Progenitor cell of endocrine pancreas (in vitro differentiated cells): Measurements from ENCODE around the gene TMED10. TPM values are rescaled to one million over a fixed set of nuclear protein-coding genes. Genes with fewer than 3 reads are reported as not detected.

Experiments
- DNase-seq: peaks from one replicate; pipeline ENCODE4 v3.0.0; 2021; ENCODE audit warnings: low spot score; ENCODE audit not compliant: unreplicated experiment
- H3K27ac Mint-ChIP-seq: 2 replicates; pipeline ENCODE4 v1.8.0; 2021; ENCODE audit warnings: mild to moderate bottlenecking, moderate library complexity, mixed read lengths
- H3K27me3 Mint-ChIP-seq: 2 replicates; pipeline ENCODE4 v1.8.0; 2021; ENCODE audit warnings: mixed read lengths
- H3K36me3 Mint-ChIP-seq: 2 replicates; pipeline ENCODE4 v1.8.0; 2022; ENCODE audit warnings: mixed read lengths; ENCODE audit not compliant: insufficient read depth
- H3K4me1 Mint-ChIP-seq: 2 replicates; pipeline ENCODE4 v1.8.0; 2021; ENCODE audit warnings: low read depth, mixed read lengths
- H3K4me3 Mint-ChIP-seq: 2 replicates; pipeline ENCODE4 v1.8.0; 2021; ENCODE audit warnings: low read depth, mild to moderate bottlenecking, moderate library complexity, mixed read lengths
- H3K9me3 Mint-ChIP-seq: 2 replicates; pipeline ENCODE4 v1.8.0; 2021; ENCODE audit warnings: low read depth, mixed read lengths
- total RNA-seq: library from RNA; stranded (reverse); gene quantifications from 2 replicates; pipeline ENCODE4 v1.2.1, GENCODE V29; 2021
- TF ChIP-seq, protein P1 (sequence below): fragments of 200-600 bp; sonication (generic); IDR thresholded peaks from one replicate; pipeline ENCODE4 v1.5.0; 2021; ENCODE audit warnings: antibody characterized with exemption, mild to moderate bottlenecking; ENCODE audit not compliant: unreplicated experiment

The TMED10 gene
- total RNA-seq, 1 donor from 2014 or later = 288 TPM

DNA sequence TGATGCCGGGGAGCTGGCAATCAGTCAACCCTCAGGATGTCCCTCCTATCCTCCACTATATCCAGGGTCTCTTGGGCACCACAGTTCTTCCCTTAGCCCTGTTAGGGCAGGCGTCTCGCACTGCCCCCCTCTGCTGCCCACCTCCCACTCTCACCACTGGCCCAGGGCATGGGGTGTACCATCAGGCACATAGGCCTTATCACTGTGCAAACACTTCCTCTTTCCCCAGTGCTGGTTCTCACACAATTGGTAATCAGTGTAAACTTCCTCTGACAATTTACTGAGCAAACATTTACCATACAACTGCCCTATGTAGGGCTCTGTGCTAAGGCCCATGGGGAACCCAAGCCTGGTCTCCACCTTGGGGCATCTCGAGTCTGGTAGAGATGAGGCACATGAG lies 20.1 kb upstream of the TMED10 start:
- TF ChIP-seq, protein P1, sequence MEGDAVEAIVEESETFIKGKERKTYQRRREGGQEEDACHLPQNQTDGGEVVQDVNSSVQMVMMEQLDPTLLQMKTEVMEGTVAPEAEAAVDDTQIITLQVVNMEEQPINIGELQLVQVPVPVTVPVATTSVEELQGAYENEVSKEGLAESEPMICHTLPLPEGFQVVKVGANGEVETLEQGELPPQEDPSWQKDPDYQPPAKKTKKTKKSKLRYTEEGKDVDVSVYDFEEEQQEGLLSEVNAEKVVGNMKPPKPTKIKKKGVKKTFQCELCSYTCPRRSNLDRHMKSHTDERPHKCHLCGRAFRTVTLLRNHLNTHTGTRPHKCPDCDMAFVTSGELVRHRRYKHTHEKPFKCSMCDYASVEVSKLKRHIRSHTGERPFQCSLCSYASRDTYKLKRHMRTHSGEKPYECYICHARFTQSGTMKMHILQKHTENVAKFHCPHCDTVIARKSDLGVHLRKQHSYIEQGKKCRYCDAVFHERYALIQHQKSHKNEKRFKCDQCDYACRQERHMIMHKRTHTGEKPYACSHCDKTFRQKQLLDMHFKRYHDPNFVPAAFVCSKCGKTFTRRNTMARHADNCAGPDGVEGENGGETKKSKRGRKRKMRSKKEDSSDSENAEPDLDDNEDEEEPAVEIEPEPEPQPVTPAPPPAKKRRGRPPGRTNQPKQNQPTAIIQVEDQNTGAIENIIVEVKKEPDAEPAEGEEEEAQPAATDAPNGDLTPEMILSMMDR = no peak
- peaks cover 4% of the 10 kb centered on the region for H3K9me3 Mint-ChIP-seq
- H3K4me1 Mint-ChIP-seq = peaks cover 31% of the 10 kb centered on the region
- peak overlapping the region; percentile 43 for H3K27ac Mint-ChIP-seq
- DNase-seq = peak; percentile 11
- H3K27me3 Mint-ChIP-seq = peaks cover 57% of the 10 kb centered on the region
- no peak overlapping the region for H3K4me3 Mint-ChIP-seq
- peaks cover 2% of the 10 kb centered on the region for H3K36me3 Mint-ChIP-seq

DNA sequence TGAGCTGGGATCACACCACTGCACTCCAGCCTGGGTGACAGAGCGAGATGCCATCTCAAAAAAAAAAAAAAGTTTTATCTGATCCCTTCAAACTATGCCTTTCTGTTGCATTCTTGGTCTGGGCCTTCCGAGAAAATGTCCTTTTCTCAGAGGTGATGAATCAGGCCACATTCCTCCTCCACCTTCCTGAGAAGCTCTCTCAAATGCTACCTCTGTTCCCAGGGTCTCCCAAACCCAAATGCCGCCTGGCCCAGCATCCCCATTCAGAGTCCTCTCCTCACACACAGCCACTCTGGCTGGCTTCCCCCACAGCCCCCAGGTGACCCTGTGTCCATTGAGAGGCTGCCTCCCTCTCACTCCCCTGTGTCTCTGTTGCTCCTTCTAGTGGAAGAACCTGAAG lies 19.7 kb upstream of the TMED10 start:
- peaks cover 29% of the 10 kb centered on the region for H3K4me1 Mint-ChIP-seq
- peaks cover 4% of the 10 kb centered on the region for H3K9me3 Mint-ChIP-seq
- peak overlapping the region; percentile 43 for H3K27ac Mint-ChIP-seq
- H3K27me3 Mint-ChIP-seq = peaks cover 55% of the 10 kb centered on the region
- DNase-seq = no peak
- TF ChIP-seq, protein P1 = no peak
- peaks cover 2% of the 10 kb centered on the region for H3K36me3 Mint-ChIP-seq
- peak overlapping the region; percentile 3 for H3K4me3 Mint-ChIP-seq

DNA sequence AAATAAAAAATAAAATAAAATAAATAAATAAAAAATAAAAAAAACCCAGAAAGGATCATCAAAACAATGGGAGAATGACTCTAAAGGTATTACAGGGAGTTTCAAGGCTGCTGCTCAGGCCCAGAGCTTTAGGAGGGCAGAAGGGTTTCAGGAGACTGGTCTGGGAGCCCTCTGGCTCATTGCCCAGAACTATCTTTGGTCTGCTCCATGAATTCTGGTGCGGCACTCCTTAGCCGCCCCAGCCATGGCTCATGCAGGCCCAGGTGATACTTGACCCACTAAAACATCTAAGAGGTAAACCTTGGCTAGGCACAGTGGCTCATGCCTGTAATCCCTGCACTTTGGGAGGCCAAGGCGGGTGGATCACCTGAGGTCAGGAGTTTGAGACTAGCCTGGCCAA lies 14.7 kb upstream of the TMED10 start:
- no peak for DNase-seq
- Mint-ChIP-seq H3K27me3 (peaks cover 48% of the 10 kb centered on the region), H3K4me1 (peaks cover 2% of the 10 kb centered on the region), H3K36me3 (peaks cover 2% of the 10 kb centered on the region), H3K27ac (no peak overlapping the region), H3K9me3 (no peaks in the 10 kb centered on the region), H3K4me3 (no peak overlapping the region)
- TF ChIP-seq, protein P1 = no peak

DNA sequence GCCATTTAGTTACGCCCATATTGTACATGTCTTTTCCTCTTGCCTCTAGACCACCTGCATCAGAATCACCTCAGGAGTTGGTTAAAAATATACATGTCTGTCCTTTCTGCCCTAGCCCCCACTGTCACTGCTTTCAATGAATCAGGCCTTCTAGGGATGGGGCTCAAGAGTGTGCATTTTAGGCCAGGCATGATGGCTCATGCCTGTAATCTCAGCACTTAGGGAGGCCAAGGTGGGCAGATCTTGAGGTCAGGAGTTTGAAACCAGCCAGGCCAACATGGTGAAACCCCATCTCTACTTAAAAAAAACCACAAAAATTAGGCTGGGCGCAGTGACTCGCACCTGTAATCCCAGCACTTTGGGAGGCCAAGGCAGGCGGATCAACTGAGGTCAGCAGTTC lies 13.6 kb upstream of the TMED10 start:
- Mint-ChIP-seq H3K9me3 (no peaks in the 10 kb centered on the region), H3K4me1 (no peaks in the 10 kb centered on the region), H3K36me3 (peaks cover 2% of the 10 kb centered on the region), H3K27me3 (peaks cover 49% of the 10 kb centered on the region), H3K4me3 (no peak overlapping the region), H3K27ac (no peak overlapping the region)
- TF ChIP-seq, protein P1 = no peak
- no peak for DNase-seq

DNA sequence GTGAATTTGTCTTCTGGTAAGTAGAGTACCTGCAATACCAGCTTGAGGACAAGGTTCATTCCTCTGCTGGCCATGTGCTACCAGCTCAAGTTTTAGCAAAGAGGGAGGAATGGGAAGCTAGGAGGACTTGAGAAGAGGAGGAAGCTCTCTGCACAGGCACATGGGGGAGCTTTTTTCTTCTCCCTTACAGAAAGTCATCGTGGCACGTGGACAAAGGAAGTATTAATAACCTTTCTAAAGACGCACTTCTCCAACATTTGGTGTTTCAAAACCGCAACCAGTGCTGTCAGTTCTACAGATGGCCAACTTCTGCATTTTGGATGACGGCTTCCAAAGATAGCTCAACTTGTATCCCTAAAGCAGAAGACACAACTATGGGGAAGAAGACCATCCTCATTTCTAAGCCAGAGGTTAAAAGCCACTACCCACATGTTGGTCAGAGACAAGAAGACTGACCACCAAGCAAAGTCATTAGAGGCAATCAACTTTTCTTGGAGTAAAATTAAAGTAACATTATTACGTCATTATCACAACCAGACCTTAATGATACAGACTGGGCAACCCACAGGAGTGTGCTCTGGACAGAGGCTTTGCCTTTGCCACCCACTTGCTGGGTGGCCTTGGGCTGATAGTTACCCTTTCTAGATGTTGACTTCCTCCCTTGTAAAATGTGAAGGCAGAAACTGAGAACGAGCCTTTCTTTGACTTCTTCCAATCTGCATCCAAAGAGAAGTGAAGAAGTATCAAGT lies 12.3 kb upstream of the TMED10 start:
- Mint-ChIP-seq H3K27ac (no peak overlapping the region), H3K27me3 (peaks cover 37% of the 10 kb centered on the region), H3K36me3 (peaks cover 2% of the 10 kb centered on the region), H3K4me3 (no peak overlapping the region), H3K4me1 (no peaks in the 10 kb centered on the region), H3K9me3 (no peaks in the 10 kb centered on the region)
- TF ChIP-seq, protein P1 = no peak
- no peak for DNase-seq
